Caco-2 (cell line): Measurements from ENCODE around the gene UQCRC2. TPM values are rescaled to one million over a fixed set of nuclear protein-coding genes. Genes with fewer than 3 reads are reported as not detected.

Experiments
- BruUV-seq: library from RNA; stranded (reverse); fragments of 400-500 nt; replicated peaks from 2 replicates; lab custom pipeline; 2021; lab: Mats Ljungman, UMichigan
- CTCF ChIA-PET: fragments of 300-600 bp; sonication (Branson Sonifier 250); formaldehyde crosslinking; loops from one replicate; lab custom pipeline; 2022; ENCODE audit warnings: antibody characterized with exemption; lab: Charles Lee
- POLR2A ChIA-PET: fragments of 300-600 bp; sonication (Branson Sonifier 250); formaldehyde crosslinking; loops from one replicate; lab custom pipeline; 2022; ENCODE audit warnings: antibody characterized with exemption; lab: Charles Lee
- DNase-seq, 2 experiments: peaks; one replicate each; pipeline versions ENCODE4 v3.0.0 to v3.0.0-alpha.2; 2020 to 2022
- H3K27me3 ChIP-seq: replicated peaks from 2 replicates; pipeline ENCODE4 v1.6.0; 2011; ENCODE audit warnings: low read length; ENCODE audit not compliant: control insufficient read depth, insufficient read depth
- H3K36me3 ChIP-seq: 2 replicates; pipeline ENCODE4 v1.5.1; 2011; ENCODE audit warnings: low read length; ENCODE audit not compliant: control insufficient read depth, insufficient read depth
- H3K4me1 ChIP-seq: fragments of 250-450 bp; sonication (Bioruptor Pico); 2 replicates; pipeline ENCODE4 v1.5.1; 2020; ENCODE audit warnings: mild to moderate bottlenecking
- H3K4me3 ChIP-seq: 2 replicates; pipeline ENCODE4 v1.5.1; 2011; ENCODE audit warnings: low read depth, mild to moderate bottlenecking, control low read depth, low read length
- H3K9me3 ChIP-seq: fragments of 250-450 bp; sonication (Bioruptor Pico); 2 replicates; pipeline ENCODE4 v1.5.1; 2020; ENCODE audit warnings: mild to moderate bottlenecking, moderate library complexity
- H3K27ac Mint-ChIP-seq: one replicate; pipeline ENCODE4 v1.8.0; 2022; ENCODE audit warnings: mixed read lengths; ENCODE audit not compliant: unreplicated experiment
- H3K27me3 Mint-ChIP-seq: one replicate; pipeline ENCODE4 v1.8.0; 2022; ENCODE audit warnings: mixed read lengths; ENCODE audit not compliant: insufficient read depth, unreplicated experiment
- H3K36me3 Mint-ChIP-seq: one replicate; pipeline ENCODE4 v1.8.0; 2022; ENCODE audit warnings: mild to moderate bottlenecking, mixed read lengths; ENCODE audit not compliant: insufficient read depth, unreplicated experiment
- H3K4me1 Mint-ChIP-seq: one replicate; pipeline ENCODE4 v1.8.0; 2022; ENCODE audit warnings: low read depth, mixed read lengths; ENCODE audit not compliant: unreplicated experiment
- H3K4me3 Mint-ChIP-seq: one replicate; pipeline ENCODE4 v1.8.0; 2022; ENCODE audit warnings: mild to moderate bottlenecking, moderate library complexity, mixed read lengths; ENCODE audit not compliant: unreplicated experiment
- H3K9me3 Mint-ChIP-seq: one replicate; pipeline ENCODE4 v1.8.0; 2022; ENCODE audit warnings: mixed read lengths; ENCODE audit not compliant: unreplicated experiment
- CTCF ChIP-seq, 2 experiments: fragments of 200-600 bp in 1 of 2; IDR thresholded peaks; 1 replicate in 1 of 2; 2 replicates in 1 of 2; pipeline versions ENCODE4 v1.5.1 to v1.8.0; 2011 to 2022; ENCODE audit warnings: antibody characterized with exemption in 1 of 2, control low read depth in 1 of 2, inconsistent platforms in 1 of 2, low read depth in 1 of 2, low read length in 1 of 2, mild to moderate bottlenecking in 1 of 2, moderate library complexity in 1 of 2; ENCODE audit not compliant: insufficient read depth in 1 of 2, severe bottlenecking in 1 of 2, unreplicated experiment in 1 of 2
- intact Hi-C: fragments of 100-400 bp; cut with micrococcal nuclease; formaldehyde crosslinking; loops from one replicate; pipeline ENCODE4 v1.10.0; 2022; ENCODE audit not compliant: unreplicated experiment
- total RNA-seq: library from RNA; stranded (reverse); gene quantifications from 2 replicates; pipeline ENCODE4 v1.2.3, GENCODE V29; 2022

UQCRC2 gene
- total RNA-seq, 1 experiment from 2014 or later: 225 TPM

DNA sequence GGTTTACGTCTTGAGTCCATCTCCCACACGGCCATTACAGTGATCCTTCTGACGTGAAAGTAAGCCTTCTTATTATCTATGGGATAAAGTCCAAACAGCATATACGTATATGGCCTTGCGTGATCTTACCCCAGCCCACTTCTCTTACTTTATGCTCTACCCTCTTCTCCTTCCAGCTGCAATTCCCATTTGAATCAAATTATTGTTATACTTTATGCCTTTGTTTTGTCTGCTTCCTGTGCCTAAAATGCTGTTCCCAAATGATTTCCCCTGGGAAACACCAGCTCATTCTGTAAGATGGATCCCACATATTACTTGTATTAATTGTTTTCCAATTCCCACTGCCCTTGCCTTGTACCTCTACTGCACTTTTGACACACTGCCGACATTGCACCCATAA, 11.2 kb downstream of the UQCRC2 start:
- intact Hi-C loops: no loop called here
- Histone ChIP-seq H3K4me1 (no peaks in the 10 kb centered on the region), H3K4me3 (no peak overlapping the region), H3K27me3 (no peaks in the 10 kb centered on the region), H3K36me3 (peaks cover 3% of the 10 kb centered on the region), H3K9me3 (no peaks in the 10 kb centered on the region)
- Mint-ChIP-seq H3K36me3 (peaks cover 86% of the 10 kb centered on the region), H3K9me3 (no peaks in the 10 kb centered on the region), H3K4me3 (no peak overlapping the region), H3K27ac (no peak overlapping the region), H3K4me1 (no peaks in the 10 kb centered on the region), H3K27me3 (no peaks in the 10 kb centered on the region)
- ChIA-PET CTCF (no interaction called here), POLR2A (no interaction called here)
- BruUV-seq: no TSS peak
- TF ChIP-seq CTCF (IDR thresholded peaks at IDR 0.05; ENCODE audit: insufficient read depth in 1 of 2, low read depth in 1 of 2, low read length in 1 of 2, severe bottlenecking in 1 of 2, unreplicated experiment in 1 of 2): no peak
- no peak for DNase-seq

- no peaks in the 10 kb centered on the region for H3K27me3 ChIP-seq
- ChIA-PET POLR2A (no interaction called here), CTCF (no interaction called here)
- Mint-ChIP-seq H3K9me3 (no peaks in the 10 kb centered on the region), H3K27me3 (no peaks in the 10 kb centered on the region), H3K27ac (no peak overlapping the region), H3K4me3 (no peak overlapping the region), H3K4me1 (no peaks in the 10 kb centered on the region), H3K36me3 (peaks cover 47% of the 10 kb centered on the region)
- no peaks in the 10 kb centered on the region for H3K4me1 ChIP-seq
- H3K9me3 ChIP-seq: no peaks in the 10 kb centered on the region
- no TSS peak for BruUV-seq
- intact Hi-C loops: no loop called here
- no peak for DNase-seq
- no peak for TF ChIP-seq CTCF (IDR thresholded peaks at IDR 0.05; ENCODE audit: insufficient read depth in 1 of 2, low read depth in 1 of 2, low read length in 1 of 2, severe bottlenecking in 1 of 2, unreplicated experiment in 1 of 2)
- H3K4me3 ChIP-seq: no peak overlapping the region
- peaks cover 4% of the 10 kb centered on the region; the same call in 1 of the 2 replicates for H3K36me3 ChIP-seq
These were observed 18.7 kb downstream of the UQCRC2 start for GRCh38 chr16:21971856-21972255.

GRCh38 chr16:21973945-21974344, 20.8 kb downstream of the UQCRC2 start:
- ChIA-PET CTCF (no interaction called here), POLR2A (no interaction called here)
- no peak overlapping the region for H3K4me3 Mint-ChIP-seq
- no peaks in the 10 kb centered on the region for H3K27me3 Mint-ChIP-seq
- no peak for TF ChIP-seq CTCF (IDR thresholded peaks at IDR 0.05; ENCODE audit: insufficient read depth in 1 of 2, low read depth in 1 of 2, low read length in 1 of 2, severe bottlenecking in 1 of 2, unreplicated experiment in 1 of 2)
- no peaks in the 10 kb centered on the region for H3K4me1 ChIP-seq
- H3K9me3 Mint-ChIP-seq: no peaks in the 10 kb centered on the region
- H3K27me3 ChIP-seq: no peaks in the 10 kb centered on the region
- no peak overlapping the region for H3K4me3 ChIP-seq
- DNase-seq: no peak
- H3K4me1 Mint-ChIP-seq: no peaks in the 10 kb centered on the region
- intact Hi-C loops: no loop called here
- no peaks in the 10 kb centered on the region for H3K9me3 ChIP-seq
- BruUV-seq: no TSS peak
- peaks cover 5% of the 10 kb centered on the region; the same call in 1 of the 2 replicates for H3K36me3 ChIP-seq
- no peak overlapping the region for H3K27ac Mint-ChIP-seq
- peaks cover 41% of the 10 kb centered on the region for H3K36me3 Mint-ChIP-seq
